Coronary artery (tissue), 2 donors: ENCODE results near the gene ZNF660.

Source experiments
- DNase-seq: peaks from one replicate; pipeline ENCODE4 v3.0.0-alpha.2; 2017; ENCODE audit warnings: low spot score
- H3K27ac ChIP-seq, 2 donors: fragments of 200-600 bp; sonication (generic); one replicate each; pipeline ENCODE4 v1.5.1; 2016 to 2019
- H3K4me3 ChIP-seq: fragments of 200-600 bp; sonication (generic); 2 replicates; pipeline ENCODE4 v1.5.1; 2016; ENCODE audit warnings: mild to moderate bottlenecking, moderate library complexity
- TF ChIP-seq, protein P1 (sequence below): fragments of 200-600 bp; sonication (generic); IDR thresholded peaks from one replicate; pipeline ENCODE4 v1.5.1; 2019; ENCODE audit warnings: antibody characterized with exemption

The ZNF660 gene

DNA sequence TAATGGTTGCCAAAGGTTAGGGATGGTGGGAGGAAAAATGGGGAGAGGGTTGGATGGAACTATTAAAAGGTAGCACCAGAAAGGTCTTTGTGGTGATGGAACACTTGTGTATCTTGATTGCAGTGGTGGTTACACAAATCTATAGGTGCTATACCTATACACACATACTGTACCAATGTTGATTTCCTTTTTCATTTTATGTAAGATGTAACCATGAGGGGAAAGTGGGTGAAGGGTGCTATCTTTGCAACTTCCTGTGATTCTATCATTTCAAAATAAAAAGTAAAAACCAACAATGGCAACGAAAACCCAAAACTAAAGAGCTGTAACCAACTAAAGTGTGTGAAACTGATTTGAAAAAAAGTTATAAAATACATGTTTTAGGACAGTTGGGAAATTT, 63.0 kb downstream of the ZNF660 start:
- no peak for DNase-seq
- Histone ChIP-seq H3K4me3 (no peak overlapping the region), H3K27ac (no peak overlapping the region)
- TF ChIP-seq, protein P1, sequence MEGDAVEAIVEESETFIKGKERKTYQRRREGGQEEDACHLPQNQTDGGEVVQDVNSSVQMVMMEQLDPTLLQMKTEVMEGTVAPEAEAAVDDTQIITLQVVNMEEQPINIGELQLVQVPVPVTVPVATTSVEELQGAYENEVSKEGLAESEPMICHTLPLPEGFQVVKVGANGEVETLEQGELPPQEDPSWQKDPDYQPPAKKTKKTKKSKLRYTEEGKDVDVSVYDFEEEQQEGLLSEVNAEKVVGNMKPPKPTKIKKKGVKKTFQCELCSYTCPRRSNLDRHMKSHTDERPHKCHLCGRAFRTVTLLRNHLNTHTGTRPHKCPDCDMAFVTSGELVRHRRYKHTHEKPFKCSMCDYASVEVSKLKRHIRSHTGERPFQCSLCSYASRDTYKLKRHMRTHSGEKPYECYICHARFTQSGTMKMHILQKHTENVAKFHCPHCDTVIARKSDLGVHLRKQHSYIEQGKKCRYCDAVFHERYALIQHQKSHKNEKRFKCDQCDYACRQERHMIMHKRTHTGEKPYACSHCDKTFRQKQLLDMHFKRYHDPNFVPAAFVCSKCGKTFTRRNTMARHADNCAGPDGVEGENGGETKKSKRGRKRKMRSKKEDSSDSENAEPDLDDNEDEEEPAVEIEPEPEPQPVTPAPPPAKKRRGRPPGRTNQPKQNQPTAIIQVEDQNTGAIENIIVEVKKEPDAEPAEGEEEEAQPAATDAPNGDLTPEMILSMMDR, result no peak

DNA sequence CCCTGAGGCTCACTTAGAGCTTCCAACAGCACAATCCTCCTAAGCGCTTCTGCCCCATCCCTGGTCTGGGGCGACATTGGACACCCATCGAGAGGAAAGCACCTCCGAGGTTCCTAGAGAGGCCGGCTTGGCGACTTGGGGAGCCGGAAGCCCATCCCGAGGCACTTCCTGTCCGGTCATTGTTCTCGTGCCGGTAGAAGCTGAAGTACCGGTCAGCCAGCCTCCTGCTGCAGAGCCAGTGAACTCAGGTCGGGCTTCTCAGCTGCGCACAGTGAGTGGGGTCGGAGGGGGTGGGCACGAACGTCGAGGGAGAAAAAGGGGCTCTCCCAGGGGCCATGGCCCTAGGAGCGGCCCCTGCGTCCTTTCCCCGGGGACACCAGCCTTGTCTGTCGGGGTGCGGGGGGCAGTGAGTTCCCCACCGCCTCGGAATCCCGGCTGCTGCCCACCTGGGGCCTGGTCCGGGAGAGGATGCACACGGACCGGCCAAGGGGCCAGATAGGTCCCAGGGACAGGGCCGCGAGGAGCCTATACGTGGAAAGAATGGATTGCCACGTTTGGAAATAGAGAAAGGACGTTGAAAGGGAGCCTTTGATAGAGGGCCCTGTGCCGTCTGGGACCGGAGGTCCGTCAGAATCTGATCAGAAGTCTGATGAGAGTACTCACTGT, 63.9 kb downstream of the ZNF660 start, which contains the start of gene ZNF35:
Gene ZNF35, plus strand, starts transcription at position 169 of the 666 bp plus-strand sequence. CDS start 2,336 bp downstream, outside the sequence.
- H3K27ac ChIP-seq, result peak within 1 kb of the TSS in 1 of 2 donors; percentile 65
- TF ChIP-seq, protein P1, result no peak
- peak; percentile 84 for DNase-seq

More for the DNA sequence above, 63.9 kb downstream of the ZNF660 start, which contains the start of gene ZNF35:
- H3K4me3 ChIP-seq, result peak within 1 kb of the TSS; percentile 79
